IMR-90 (cell line): ENCODE data around the gene TBRG4.

Experiments used
- BHLHE40 ChIP-seq: fragments of 150-350 bp; IDR thresholded peaks from 2 replicates; pipeline ENCODE4 v1.6.1; 2016; ENCODE audit warnings: mild to moderate bottlenecking, low read depth, low read length
- CHD1 ChIP-seq: IDR thresholded peaks from 2 replicates; pipeline ENCODE4 v1.6.1; 2012; ENCODE audit warnings: low read depth, low read length, improper control_type of control experiment
- ELK1 ChIP-seq: fragments of 150-350 bp; IDR thresholded peaks from 2 replicates; pipeline ENCODE4 v1.6.1; 2016; ENCODE audit warnings: low read depth, mild to moderate bottlenecking, low read length, moderate library complexity, borderline replicate concordance
- FOS ChIP-seq: fragments of 150-350 bp; IDR thresholded peaks from 2 replicates; pipeline ENCODE4 v1.6.1; 2016; ENCODE audit warnings: low read depth, low read length
- MXI1 ChIP-seq: IDR thresholded peaks from 2 replicates; pipeline ENCODE4 v1.6.1; 2012; ENCODE audit warnings: low read depth, mild to moderate bottlenecking, low read length, moderate library complexity, borderline replicate concordance
- POLR2A ChIP-seq: IDR thresholded peaks from 2 replicates; pipeline ENCODE4 v1.6.1; 2012; ENCODE audit warnings: mild to moderate bottlenecking, low read depth, low read length
- RAD21 ChIP-seq: IDR thresholded peaks from 2 replicates; pipeline ENCODE4 v1.6.1; 2012; ENCODE audit warnings: low read length, improper control_type of control experiment
- RCOR1 ChIP-seq: IDR thresholded peaks from 2 replicates; pipeline ENCODE4 v1.6.1; 2012; ENCODE audit warnings: mild to moderate bottlenecking, low read length, improper control_type of control experiment; ENCODE audit not compliant: insufficient replicate concordance
- RFX5 ChIP-seq: IDR thresholded peaks from 2 replicates; pipeline ENCODE4 v1.8.0; 2012; ENCODE audit warnings: low read depth, mild to moderate bottlenecking, low read length, moderate library complexity
- SMC3 ChIP-seq: fragments of 150-350 bp; IDR thresholded peaks from 2 replicates; pipeline ENCODE4 v1.6.1; 2016; ENCODE audit warnings: low read depth, mild to moderate bottlenecking, antibody characterized with exemption, low read length, moderate library complexity
- TF ChIP-seq, protein P1 (sequence below): conservative IDR thresholded peaks from 2 replicates; pipeline ENCODE4 v1.5.1; 2012; ENCODE audit warnings: mild to moderate bottlenecking, low read depth, low read length, improper control_type of control experiment
- TF ChIP-seq, protein P2 (sequence below): fragments of 150-350 bp; IDR thresholded peaks from 2 replicates; pipeline ENCODE4 v1.6.1; 2017; ENCODE audit warnings: mild to moderate bottlenecking, antibody characterized with exemption, low read length, low read depth

DNA sequence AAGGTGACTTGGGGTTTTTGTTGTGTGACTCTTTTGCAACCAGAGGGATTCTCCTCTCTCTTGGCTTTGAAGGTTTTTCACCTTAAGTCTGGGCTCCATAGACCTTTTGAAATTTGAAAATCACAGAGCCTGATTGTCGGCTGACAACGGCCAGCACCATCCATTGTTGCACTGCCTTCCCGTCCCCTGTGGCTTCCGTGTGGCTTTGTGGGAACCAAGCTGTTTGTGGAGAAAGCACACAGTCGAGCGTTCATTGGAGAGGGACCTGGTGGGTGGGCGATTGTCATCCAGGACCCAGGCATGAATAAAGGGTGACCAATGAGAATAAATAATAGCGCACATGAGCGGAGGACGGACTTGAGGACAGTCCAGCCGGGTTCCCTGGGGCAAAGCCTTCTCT lies 38.7 kb upstream of the TBRG4 start:
- TF ChIP-seq CHD1 (no peak), FOS (no peak), POLR2A (no peak), RCOR1 (no peak), SMC3 (no peak), RFX5 (no peak), BHLHE40 (no peak), MXI1 (no peak), RAD21 (no peak), ELK1 (no peak)
- TF ChIP-seq, protein P1, sequence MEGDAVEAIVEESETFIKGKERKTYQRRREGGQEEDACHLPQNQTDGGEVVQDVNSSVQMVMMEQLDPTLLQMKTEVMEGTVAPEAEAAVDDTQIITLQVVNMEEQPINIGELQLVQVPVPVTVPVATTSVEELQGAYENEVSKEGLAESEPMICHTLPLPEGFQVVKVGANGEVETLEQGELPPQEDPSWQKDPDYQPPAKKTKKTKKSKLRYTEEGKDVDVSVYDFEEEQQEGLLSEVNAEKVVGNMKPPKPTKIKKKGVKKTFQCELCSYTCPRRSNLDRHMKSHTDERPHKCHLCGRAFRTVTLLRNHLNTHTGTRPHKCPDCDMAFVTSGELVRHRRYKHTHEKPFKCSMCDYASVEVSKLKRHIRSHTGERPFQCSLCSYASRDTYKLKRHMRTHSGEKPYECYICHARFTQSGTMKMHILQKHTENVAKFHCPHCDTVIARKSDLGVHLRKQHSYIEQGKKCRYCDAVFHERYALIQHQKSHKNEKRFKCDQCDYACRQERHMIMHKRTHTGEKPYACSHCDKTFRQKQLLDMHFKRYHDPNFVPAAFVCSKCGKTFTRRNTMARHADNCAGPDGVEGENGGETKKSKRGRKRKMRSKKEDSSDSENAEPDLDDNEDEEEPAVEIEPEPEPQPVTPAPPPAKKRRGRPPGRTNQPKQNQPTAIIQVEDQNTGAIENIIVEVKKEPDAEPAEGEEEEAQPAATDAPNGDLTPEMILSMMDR: no peak
- TF ChIP-seq, protein P2, sequence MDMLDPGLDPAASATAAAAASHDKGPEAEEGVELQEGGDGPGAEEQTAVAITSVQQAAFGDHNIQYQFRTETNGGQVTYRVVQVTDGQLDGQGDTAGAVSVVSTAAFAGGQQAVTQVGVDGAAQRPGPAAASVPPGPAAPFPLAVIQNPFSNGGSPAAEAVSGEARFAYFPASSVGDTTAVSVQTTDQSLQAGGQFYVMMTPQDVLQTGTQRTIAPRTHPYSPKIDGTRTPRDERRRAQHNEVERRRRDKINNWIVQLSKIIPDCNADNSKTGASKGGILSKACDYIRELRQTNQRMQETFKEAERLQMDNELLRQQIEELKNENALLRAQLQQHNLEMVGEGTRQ: no peak
